Measurements from ENCODE around the gene NEK7.

NEK7 gene

DNA sequence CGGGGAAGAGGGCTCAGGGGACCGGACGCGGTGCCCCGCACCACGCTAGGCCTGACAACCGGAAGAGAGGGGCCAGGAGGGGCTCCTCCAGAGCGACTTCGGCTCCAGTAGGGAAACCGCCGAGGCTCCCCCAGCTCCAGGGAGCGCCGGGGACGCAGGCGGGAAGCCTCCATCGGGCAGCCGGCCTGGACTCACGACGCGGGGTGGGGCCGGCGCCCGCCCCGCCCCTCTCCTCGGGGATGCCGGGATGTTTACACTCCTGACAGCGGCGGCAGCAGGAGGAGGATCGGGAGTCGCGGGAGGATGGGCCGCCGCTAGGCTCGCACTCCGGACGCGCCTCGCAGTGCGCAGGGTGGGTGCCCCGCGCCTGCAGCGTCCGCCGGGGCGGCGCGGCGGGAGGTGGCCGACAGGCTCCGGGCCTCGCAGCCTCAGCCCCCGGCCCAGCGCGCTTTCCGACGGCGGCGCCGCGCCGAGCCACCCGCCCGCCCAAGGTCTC is at the start of gene NEK7:
TSS of gene NEK7 (plus strand) at position 254 of the 496 bp plus-strand sequence. CDS start 75,583 bp downstream, outside the sequence.
- TF ChIP-seq, protein P1, sequence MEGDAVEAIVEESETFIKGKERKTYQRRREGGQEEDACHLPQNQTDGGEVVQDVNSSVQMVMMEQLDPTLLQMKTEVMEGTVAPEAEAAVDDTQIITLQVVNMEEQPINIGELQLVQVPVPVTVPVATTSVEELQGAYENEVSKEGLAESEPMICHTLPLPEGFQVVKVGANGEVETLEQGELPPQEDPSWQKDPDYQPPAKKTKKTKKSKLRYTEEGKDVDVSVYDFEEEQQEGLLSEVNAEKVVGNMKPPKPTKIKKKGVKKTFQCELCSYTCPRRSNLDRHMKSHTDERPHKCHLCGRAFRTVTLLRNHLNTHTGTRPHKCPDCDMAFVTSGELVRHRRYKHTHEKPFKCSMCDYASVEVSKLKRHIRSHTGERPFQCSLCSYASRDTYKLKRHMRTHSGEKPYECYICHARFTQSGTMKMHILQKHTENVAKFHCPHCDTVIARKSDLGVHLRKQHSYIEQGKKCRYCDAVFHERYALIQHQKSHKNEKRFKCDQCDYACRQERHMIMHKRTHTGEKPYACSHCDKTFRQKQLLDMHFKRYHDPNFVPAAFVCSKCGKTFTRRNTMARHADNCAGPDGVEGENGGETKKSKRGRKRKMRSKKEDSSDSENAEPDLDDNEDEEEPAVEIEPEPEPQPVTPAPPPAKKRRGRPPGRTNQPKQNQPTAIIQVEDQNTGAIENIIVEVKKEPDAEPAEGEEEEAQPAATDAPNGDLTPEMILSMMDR (IDR thresholded peaks at IDR 0.05): no peak
- H3K27ac ChIP-seq: peak within 1 kb of the TSS; percentile 97 to 100
- peak within 1 kb of the TSS; percentile 98 for H3K4me3 ChIP-seq
- peak; percentile 90 for DNase-seq (ENCODE audit: low spot score)

DNA sequence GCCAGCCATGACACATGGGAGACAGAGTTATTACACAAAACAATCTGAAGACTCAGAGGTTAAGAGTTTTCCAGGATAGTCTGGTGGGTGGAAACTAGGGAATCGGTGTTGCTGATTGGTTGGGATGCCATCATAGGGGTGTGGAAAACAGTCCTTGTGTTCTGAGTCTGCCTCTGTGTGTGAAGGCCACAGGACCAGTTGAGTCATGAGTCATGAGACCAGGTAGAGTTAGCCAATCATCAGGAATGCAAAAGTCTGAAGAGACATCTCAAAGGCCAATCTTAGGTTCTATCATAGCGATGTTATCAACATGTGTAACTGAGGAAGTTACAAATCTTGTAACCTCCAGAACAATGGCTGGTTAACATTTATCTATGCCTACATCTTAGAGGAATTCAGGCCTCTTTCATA is 49.7 kb upstream of the NEK7 start:
- no peak for DNase-seq (ENCODE audit: low spot score)
- H3K4me3 ChIP-seq: no peak overlapping the region
- TF ChIP-seq, protein P1 (IDR thresholded peaks at IDR 0.05): no peak
- H3K27ac ChIP-seq: no peak overlapping the region

DNA sequence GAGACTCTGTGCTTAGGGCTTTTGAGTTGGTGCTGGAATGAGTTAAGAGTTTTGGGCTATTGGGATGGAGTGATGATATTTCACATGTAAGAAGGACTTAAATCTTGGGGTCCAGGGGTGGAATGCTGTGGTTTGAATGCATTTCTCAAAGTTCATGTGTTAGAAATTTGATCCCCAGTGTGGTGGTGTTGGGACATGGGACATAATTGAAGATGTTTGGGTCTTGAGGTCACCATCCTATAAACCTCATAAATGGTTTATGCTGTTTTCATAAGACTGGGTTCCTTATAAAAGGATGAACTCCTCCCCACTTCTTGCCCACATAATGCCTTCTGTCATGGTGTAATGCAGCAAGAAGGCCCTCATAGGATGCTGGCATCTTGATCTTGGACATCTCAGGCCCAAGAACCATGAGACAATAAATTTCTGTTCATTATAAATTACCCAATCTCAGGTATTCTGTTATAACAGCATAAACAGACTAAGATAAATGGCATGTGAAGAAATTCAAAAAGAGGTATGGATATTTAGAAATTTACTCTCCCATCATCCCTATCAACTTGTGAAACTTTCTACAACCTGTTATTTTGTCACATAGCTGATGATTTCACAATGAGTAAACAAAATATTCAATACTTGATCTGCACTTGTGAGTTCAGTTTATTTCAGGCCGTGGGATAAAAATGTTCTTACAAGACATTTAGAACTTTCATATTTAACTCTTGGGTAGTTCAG is 48.0 kb upstream of the NEK7 start:
- H3K4me3 ChIP-seq: no peak overlapping the region
- no peak for DNase-seq (ENCODE audit: low spot score)
- TF ChIP-seq, protein P1 (IDR thresholded peaks at IDR 0.05): no peak
- no peak overlapping the region for H3K27ac ChIP-seq

DNA sequence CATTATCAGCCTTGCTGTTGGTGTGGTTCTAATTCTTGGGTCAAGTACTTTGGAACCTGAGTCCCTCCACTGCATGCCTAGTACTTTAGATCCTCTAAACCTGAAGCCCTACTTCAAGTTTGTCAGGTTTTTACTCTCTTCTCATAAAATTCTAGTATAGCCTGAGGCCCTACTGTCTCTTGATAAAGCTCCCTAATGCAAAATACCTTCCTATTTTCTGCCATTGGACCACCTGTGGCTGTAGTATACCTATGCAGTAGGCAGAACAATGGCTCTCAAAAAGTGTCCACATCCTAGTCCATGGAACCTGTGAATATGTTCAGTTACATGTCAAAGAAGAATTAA is 47.5 kb upstream of the NEK7 start:
- TF ChIP-seq, protein P1 (IDR thresholded peaks at IDR 0.05): no peak
- no peak for DNase-seq (ENCODE audit: low spot score)
- no peak overlapping the region for H3K27ac ChIP-seq
- H3K4me3 ChIP-seq: no peak overlapping the region

DNA sequence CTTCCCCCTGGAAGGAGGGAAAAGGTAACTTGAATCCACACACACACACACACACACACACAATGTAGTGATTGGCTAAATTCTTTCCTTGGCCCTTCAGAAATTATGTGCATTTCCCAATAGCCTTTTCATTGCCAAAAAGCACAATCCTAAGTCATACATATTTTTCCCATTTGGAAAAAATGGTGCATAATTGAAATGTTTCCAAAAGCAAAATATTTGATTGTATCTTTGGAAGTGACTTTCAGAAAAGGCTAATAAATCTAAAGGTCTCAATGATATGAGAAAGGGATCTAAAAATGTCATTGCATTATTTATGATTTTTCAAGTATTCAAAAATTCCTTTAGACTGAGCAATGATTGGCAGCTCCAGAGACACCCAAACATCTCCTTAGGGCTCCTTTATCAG is 43.5 kb upstream of the NEK7 start:
- Histone ChIP-seq H3K27ac (peak overlapping the region in 1 of 2 donors; percentile 46), H3K4me3 (no peak overlapping the region)
- DNase-seq (ENCODE audit: low spot score): no peak
- TF ChIP-seq, protein P1 (IDR thresholded peaks at IDR 0.05): no peak

DNA sequence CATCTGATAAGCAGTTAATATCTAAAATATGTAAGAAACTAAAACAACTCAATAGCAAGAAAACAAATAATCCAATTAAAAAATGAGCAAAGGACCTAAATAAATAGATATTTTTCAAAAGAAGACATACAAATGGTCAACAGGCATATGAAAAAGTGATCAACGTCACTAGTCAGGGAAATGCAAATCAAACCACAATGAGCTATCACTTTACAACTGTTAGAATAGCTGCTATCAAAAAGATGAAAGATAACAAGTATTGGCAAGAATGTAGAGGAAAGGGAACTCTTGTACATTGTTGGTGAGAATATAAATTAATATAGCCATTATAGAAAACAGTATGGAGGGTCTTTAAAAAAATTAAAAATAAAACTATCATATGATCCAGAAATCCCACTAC is 40.7 kb upstream of the NEK7 start:
- no peak for DNase-seq (ENCODE audit: low spot score)
- no peak overlapping the region for H3K27ac ChIP-seq
- no peak overlapping the region for H3K4me3 ChIP-seq
- TF ChIP-seq, protein P1 (IDR thresholded peaks at IDR 0.05): no peak

DNA sequence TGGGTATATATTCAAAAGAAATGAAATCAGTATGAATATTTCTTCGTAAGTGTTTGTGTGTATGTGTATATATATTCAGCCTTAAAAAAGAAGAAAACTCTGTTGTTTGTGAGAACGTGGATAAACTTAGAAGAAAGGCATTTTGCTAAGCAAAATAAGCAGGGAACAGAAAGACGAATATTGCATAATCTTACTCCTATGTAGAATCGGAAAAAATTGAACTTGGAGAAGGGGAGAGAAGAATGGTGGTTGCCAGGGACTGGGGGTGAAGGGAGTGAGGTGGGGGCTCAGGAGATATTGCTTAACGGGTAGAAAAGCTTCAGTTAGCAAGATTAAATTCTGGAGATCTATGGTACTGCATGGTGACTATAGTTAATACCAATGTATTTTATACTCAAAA is 40.3 kb upstream of the NEK7 start:
- Histone ChIP-seq H3K4me3 (no peak overlapping the region), H3K27ac (no peak overlapping the region)
- DNase-seq (ENCODE audit: low spot score): no peak
- TF ChIP-seq, protein P1 (IDR thresholded peaks at IDR 0.05): no peak
